ENCODE data around the gene ZYG11B.
"Not testable (repeated sequence)": the region's sequence is repeated elsewhere in the genome, so short reads cannot be mapped to it uniquely, and the experiment has no call there.

Gene ZYG11B

GRCh38 chr1:52691821-52692220 lies 34.4 kb upstream of the ZYG11B start:
- Histone ChIP-seq H3K36me3 (ENCODE audit: control insufficient read depth in 2 of 2, insufficient read depth in 2 of 2, low read length in 2 of 2) (peaks cover 18 to 21% of the 10 kb centered on the region in 2 donors), H3K4me1 (ENCODE audit: control insufficient read depth, insufficient read depth, low read length) (no peaks in the 10 kb centered on the region), H3K4me3 (ENCODE audit: low read length in 2 of 2) (no peak overlapping the region), H3K9me3 (ENCODE audit: control insufficient read depth in 2 of 2, low read length in 2 of 2) (no peaks in the 10 kb centered on the region), H3K27me3 (ENCODE audit: control insufficient read depth in 1 of 2, insufficient read depth in 2 of 2, low read length in 2 of 2) (no peaks in the 10 kb centered on the region), H3K27ac (ENCODE audit: low read length) (no peak overlapping the region), H3K9ac (ENCODE audit: low read length in 2 of 2) (no peak overlapping the region)

- Histone ChIP-seq H3K27me3 (ENCODE audit: control insufficient read depth in 1 of 2, insufficient read depth in 2 of 2, low read length in 2 of 2) (no peaks in the 10 kb centered on the region), H3K36me3 (ENCODE audit: control insufficient read depth in 2 of 2, insufficient read depth in 2 of 2, low read length in 2 of 2) (peaks cover 12 to 14% of the 10 kb centered on the region in 2 donors), H3K9me3 (ENCODE audit: control insufficient read depth in 2 of 2, low read length in 2 of 2) (no peaks in the 10 kb centered on the region)
Measured at GRCh38 chr1:52692697-52693096, 33.6 kb upstream of the ZYG11B start.

GRCh38 chr1:52693351-52693750 lies 32.9 kb upstream of the ZYG11B start:
- H3K36me3 ChIP-seq (ENCODE audit: control insufficient read depth in 2 of 2, insufficient read depth in 2 of 2, low read length in 2 of 2) = peaks cover 6 to 11% of the 10 kb centered on the region in 2 donors
- not testable (repeated sequence) for H3K9ac ChIP-seq (ENCODE audit: low read length in 2 of 2); H3K9me3 ChIP-seq (ENCODE audit: control insufficient read depth in 2 of 2, low read length in 2 of 2); H3K4me3 ChIP-seq (ENCODE audit: low read length in 2 of 2); H3K27ac ChIP-seq (ENCODE audit: low read length); H3K27me3 ChIP-seq (ENCODE audit: control insufficient read depth in 1 of 2, insufficient read depth in 2 of 2, low read length in 2 of 2); H3K4me1 ChIP-seq (ENCODE audit: control insufficient read depth, insufficient read depth, low read length)

More at GRCh38 chr1:52692697-52693096, 33.6 kb upstream of the ZYG11B start:
- Histone ChIP-seq H3K9ac (ENCODE audit: low read length in 2 of 2) (no peak overlapping the region), H3K27ac (ENCODE audit: low read length) (no peak overlapping the region), H3K4me3 (ENCODE audit: low read length in 2 of 2) (no peak overlapping the region), H3K4me1 (ENCODE audit: control insufficient read depth, insufficient read depth, low read length) (peaks cover 4% of the 10 kb centered on the region)

- H3K27me3 ChIP-seq (ENCODE audit: control insufficient read depth in 1 of 2, insufficient read depth in 2 of 2, low read length in 2 of 2) = no peaks in the 10 kb centered on the region
- no peaks in the 10 kb centered on the region for H3K9me3 ChIP-seq (ENCODE audit: control insufficient read depth in 2 of 2, low read length in 2 of 2)
- peaks cover 6 to 11% of the 10 kb centered on the region in 2 donors for H3K36me3 ChIP-seq (ENCODE audit: control insufficient read depth in 2 of 2, insufficient read depth in 2 of 2, low read length in 2 of 2)
- H3K4me1 ChIP-seq (ENCODE audit: control insufficient read depth, insufficient read depth, low read length) = peaks cover 11% of the 10 kb centered on the region
- no peak overlapping the region for H3K27ac ChIP-seq (ENCODE audit: low read length)
- H3K4me3 ChIP-seq (ENCODE audit: low read length in 2 of 2) = no peak overlapping the region
- no peak overlapping the region for H3K9ac ChIP-seq (ENCODE audit: low read length in 2 of 2)
Measured at GRCh38 chr1:52693843-52694242, 32.4 kb upstream of the ZYG11B start.

GRCh38 chr1:52695627-52696026 lies 30.6 kb upstream of the ZYG11B start:
- Histone ChIP-seq H3K27ac (ENCODE audit: low read length) (no peak overlapping the region), H3K36me3 (ENCODE audit: control insufficient read depth in 2 of 2, insufficient read depth in 2 of 2, low read length in 2 of 2) (peaks cover 6 to 11% of the 10 kb centered on the region in 2 donors), H3K9me3 (ENCODE audit: control insufficient read depth in 2 of 2, low read length in 2 of 2) (no peaks in the 10 kb centered on the region), H3K9ac (ENCODE audit: low read length in 2 of 2) (no peak overlapping the region), H3K4me1 (ENCODE audit: control insufficient read depth, insufficient read depth, low read length) (peaks cover 11% of the 10 kb centered on the region), H3K27me3 (ENCODE audit: control insufficient read depth in 1 of 2, insufficient read depth in 2 of 2, low read length in 2 of 2) (no peaks in the 10 kb centered on the region), H3K4me3 (ENCODE audit: low read length in 2 of 2) (no peak overlapping the region)

GRCh38 chr1:52697795-52698674 lies 28.2 kb upstream of the ZYG11B start, which contains the start of gene COA7:
Gene COA7 (minus strand): TSS chr1:52698347. CDS start chr1:52698326, 21 bp downstream.
- peak within 1 kb of the TSS; percentile 83 to 91 for H3K4me3 ChIP-seq (ENCODE audit: low read length in 2 of 2)
- peaks cover 14% of the 10 kb centered on the region for H3K4me1 ChIP-seq (ENCODE audit: control insufficient read depth, insufficient read depth, low read length)
- H3K27ac ChIP-seq (ENCODE audit: low read length) = peak within 1 kb of the TSS; percentile 56
- no peaks in the 10 kb centered on the region for H3K9me3 ChIP-seq (ENCODE audit: control insufficient read depth in 2 of 2, low read length in 2 of 2)
- no peaks in the 10 kb centered on the region for H3K36me3 ChIP-seq (ENCODE audit: control insufficient read depth in 2 of 2, insufficient read depth in 2 of 2, low read length in 2 of 2)
- H3K27me3 ChIP-seq (ENCODE audit: control insufficient read depth in 1 of 2, insufficient read depth in 2 of 2, low read length in 2 of 2) = no peaks in the 10 kb centered on the region
- H3K9ac ChIP-seq (ENCODE audit: low read length in 2 of 2) = peak within 1 kb of the TSS; percentile 66 to 74

GRCh38 chr1:52702886-52703787 lies 23.1 kb upstream of the ZYG11B start:
- H3K4me3 ChIP-seq (ENCODE audit: low read length in 2 of 2) = peak overlapping the region; percentile 68 to 90
- peak overlapping the region; percentile 82 for H3K27ac ChIP-seq (ENCODE audit: low read length)

GRCh38 chr1:52706136-52706670 lies 20.1 kb upstream of the ZYG11B start:
- Histone ChIP-seq H3K4me1 (ENCODE audit: control insufficient read depth, insufficient read depth, low read length) (peaks cover 19% of the 10 kb centered on the region), H3K27me3 (ENCODE audit: control insufficient read depth in 1 of 2, insufficient read depth in 2 of 2, low read length in 2 of 2) (no peaks in the 10 kb centered on the region), H3K9ac (ENCODE audit: low read length in 2 of 2) (no peak overlapping the region), H3K27ac (ENCODE audit: low read length) (no peak overlapping the region), H3K4me3 (ENCODE audit: low read length in 2 of 2) (no peak overlapping the region), H3K36me3 (ENCODE audit: control insufficient read depth in 2 of 2, insufficient read depth in 2 of 2, low read length in 2 of 2) (no peaks in the 10 kb centered on the region), H3K9me3 (ENCODE audit: control insufficient read depth in 2 of 2, low read length in 2 of 2) (no peaks in the 10 kb centered on the region)

More at GRCh38 chr1:52702886-52703787, 23.1 kb upstream of the ZYG11B start:
- Histone ChIP-seq H3K27me3 (ENCODE audit: control insufficient read depth in 1 of 2, insufficient read depth in 2 of 2, low read length in 2 of 2) (no peaks in the 10 kb centered on the region), H3K9me3 (ENCODE audit: control insufficient read depth in 2 of 2, low read length in 2 of 2) (no peaks in the 10 kb centered on the region), H3K9ac (ENCODE audit: low read length in 2 of 2) (peak overlapping the region; percentile 59 to 89), H3K36me3 (ENCODE audit: control insufficient read depth in 2 of 2, insufficient read depth in 2 of 2, low read length in 2 of 2) (no peaks in the 10 kb centered on the region), H3K4me1 (ENCODE audit: control insufficient read depth, insufficient read depth, low read length) (peaks cover 13% of the 10 kb centered on the region)

GRCh38 chr1:52706941-52707926 lies 19.0 kb upstream of the ZYG11B start:
- no peaks in the 10 kb centered on the region for H3K27me3 ChIP-seq (ENCODE audit: control insufficient read depth in 1 of 2, insufficient read depth in 2 of 2, low read length in 2 of 2)
- no peak overlapping the region for H3K4me3 ChIP-seq (ENCODE audit: low read length in 2 of 2)
- H3K9me3 ChIP-seq (ENCODE audit: control insufficient read depth in 2 of 2, low read length in 2 of 2) = no peaks in the 10 kb centered on the region
- no peaks in the 10 kb centered on the region for H3K36me3 ChIP-seq (ENCODE audit: control insufficient read depth in 2 of 2, insufficient read depth in 2 of 2, low read length in 2 of 2)
- no peak overlapping the region for H3K27ac ChIP-seq (ENCODE audit: low read length)
- H3K9ac ChIP-seq (ENCODE audit: low read length in 2 of 2) = no peak overlapping the region
- peaks cover 19% of the 10 kb centered on the region for H3K4me1 ChIP-seq (ENCODE audit: control insufficient read depth, insufficient read depth, low read length)
